ENCODE data around the gene CD300C. TPM values are rescaled to one million over a fixed set of nuclear protein-coding genes. Genes with fewer than 3 reads are reported as not detected.

Gene CD300C
- total RNA-seq, 3 donors from 2014 or later = 0.26 to 1.7 (median 0.95) TPM

GRCh38 chr17:74547264-74547663 is 1.3 kb upstream of the CD300C start:
- no peaks in the 10 kb centered on the region for H3K9me3 ChIP-seq
- ATAC-seq (no peak), DNase-seq (no peak)
- no peaks in the 10 kb centered on the region for H3K36me3 ChIP-seq (ENCODE audit: low read depth)
- no peak for TF ChIP-seq CTCF (IDR thresholded peaks at IDR 0.05)
- intact Hi-C loops (cut with DNase I, micrococcal nuclease) = no loop called here
- H3K4me1 ChIP-seq (ENCODE audit: low read depth) = no peaks in the 10 kb centered on the region
- no peak overlapping the region for H3K4me3 ChIP-seq

- intact Hi-C loops (cut with DNase I, micrococcal nuclease) = no loop called here
- no peaks in the 10 kb centered on the region for H3K36me3 ChIP-seq (ENCODE audit: low read depth)
- DNase-seq (no peak), ATAC-seq (no peak)
- H3K9me3 ChIP-seq = no peaks in the 10 kb centered on the region
- no peak for TF ChIP-seq CTCF (IDR thresholded peaks at IDR 0.05)
- H3K4me1 ChIP-seq (ENCODE audit: low read depth) = no peaks in the 10 kb centered on the region
- no peak overlapping the region for H3K4me3 ChIP-seq
Measured at GRCh38 chr17:74546586-74546985, 671 bp upstream of the CD300C start.

GRCh38 chr17:74544991-74545842 is 698 bp downstream of the CD300C start:
- Histone ChIP-seq H3K4me3 (no peak overlapping the region), H3K4me1 (ENCODE audit: low read depth) (no peaks in the 10 kb centered on the region), H3K9me3 (no peaks in the 10 kb centered on the region), H3K36me3 (ENCODE audit: low read depth) (no peaks in the 10 kb centered on the region)
- ATAC-seq (no peak), DNase-seq (no peak)
- intact Hi-C loops (cut with DNase I, micrococcal nuclease) = no loop called here
- no peak for TF ChIP-seq CTCF (IDR thresholded peaks at IDR 0.05)

- intact Hi-C loops (cut with DNase I, micrococcal nuclease) = no loop called here
- Histone ChIP-seq H3K9me3 (no peaks in the 10 kb centered on the region), H3K36me3 (ENCODE audit: low read depth) (no peaks in the 10 kb centered on the region), H3K4me3 (no peak overlapping the region), H3K4me1 (ENCODE audit: low read depth) (no peaks in the 10 kb centered on the region)
- ATAC-seq (no peak), DNase-seq (no peak)
- TF ChIP-seq CTCF (IDR thresholded peaks at IDR 0.05) = no peak
Measured at GRCh38 chr17:74543891-74544760, 1.8 kb downstream of the CD300C start.

- DNase-seq (no peak), ATAC-seq (no peak)
- TF ChIP-seq CTCF (IDR thresholded peaks at IDR 0.05) = no peak
- no peaks in the 10 kb centered on the region for H3K4me1 ChIP-seq (ENCODE audit: low read depth)
- intact Hi-C loops (cut with DNase I, micrococcal nuclease) = no loop called here
- H3K36me3 ChIP-seq (ENCODE audit: low read depth) = no peaks in the 10 kb centered on the region
- no peak overlapping the region for H3K4me3 ChIP-seq
- no peaks in the 10 kb centered on the region for H3K9me3 ChIP-seq
Measured at GRCh38 chr17:74543406-74543805, 2.5 kb downstream of the CD300C start.

Measured in mucosa of descending colon (tissue), 3 donors.